GM19372 (cell line): Measurements from ENCODE around the gene RSU1.

ENCODE experiments used
- ATAC-seq: cut with Tn5 transposase; IDR thresholded peaks from one replicate; pipeline ENCODE4 v1.9.1; 2021; ENCODE audit warnings: mild to moderate bottlenecking, low read depth, moderate library complexity; ENCODE audit not compliant: unreplicated experiment

Gene RSU1

DNA sequence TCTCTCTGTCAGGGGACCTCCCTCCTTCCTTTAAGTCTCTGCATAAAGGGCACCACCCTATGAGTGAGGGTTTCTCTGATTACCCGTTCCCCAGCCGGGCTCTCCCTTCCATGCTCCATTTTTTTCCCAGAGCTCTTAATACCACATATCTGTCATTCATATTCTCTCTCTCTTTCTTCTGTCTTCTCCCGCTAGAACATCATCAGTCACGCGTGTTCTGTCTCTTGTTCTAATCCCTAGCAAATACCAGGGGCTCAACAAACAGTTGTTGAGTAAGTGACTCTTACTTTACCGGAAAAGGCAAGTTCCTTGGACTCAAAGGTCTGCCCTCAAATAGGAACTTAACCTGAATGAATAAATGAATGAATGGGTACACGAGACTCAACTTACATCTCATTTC is 68.5 kb downstream of the RSU1 start:
- no peak for ATAC-seq

GRCh38 chr10:16746856-16747255 is 70.4 kb downstream of the RSU1 start:
- ATAC-seq = no peak

GRCh38 chr10:16745061-16745460 is 72.2 kb downstream of the RSU1 start:
- ATAC-seq = no peak

- no peak for ATAC-seq
Observed at GRCh38 chr10:16742165-16742960, 74.9 kb downstream of the RSU1 start.

GRCh38 chr10:16741540-16741939 is 75.7 kb downstream of the RSU1 start:
- ATAC-seq = no peak

GRCh38 chr10:16737420-16737819 is 79.8 kb downstream of the RSU1 start:
- ATAC-seq = no peak

- no peak for ATAC-seq
Observed at GRCh38 chr10:16735671-16736070, 81.6 kb downstream of the RSU1 start.

DNA sequence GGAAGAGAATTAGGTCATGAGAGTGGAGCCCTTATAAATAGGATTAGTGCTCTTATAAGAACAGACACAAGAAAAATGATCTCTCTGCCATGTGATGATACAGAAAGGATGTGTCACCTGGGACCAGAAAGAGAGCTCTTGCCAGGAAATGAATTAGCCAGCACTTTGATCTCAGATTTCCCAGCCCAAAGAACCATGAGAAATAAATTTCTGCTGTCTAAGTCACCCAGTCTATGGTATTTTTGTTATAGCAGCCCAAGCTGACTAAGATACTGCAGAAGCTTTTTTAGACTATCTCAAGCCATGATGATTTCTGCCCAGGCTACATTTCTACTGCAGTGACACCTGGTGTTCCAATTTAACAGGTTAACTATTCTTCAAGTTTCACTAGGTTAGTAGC is 84.8 kb downstream of the RSU1 start:
- no peak for ATAC-seq

- ATAC-seq = no peak
Observed at GRCh38 chr10:16728266-16728665, 89.0 kb downstream of the RSU1 start.

DNA sequence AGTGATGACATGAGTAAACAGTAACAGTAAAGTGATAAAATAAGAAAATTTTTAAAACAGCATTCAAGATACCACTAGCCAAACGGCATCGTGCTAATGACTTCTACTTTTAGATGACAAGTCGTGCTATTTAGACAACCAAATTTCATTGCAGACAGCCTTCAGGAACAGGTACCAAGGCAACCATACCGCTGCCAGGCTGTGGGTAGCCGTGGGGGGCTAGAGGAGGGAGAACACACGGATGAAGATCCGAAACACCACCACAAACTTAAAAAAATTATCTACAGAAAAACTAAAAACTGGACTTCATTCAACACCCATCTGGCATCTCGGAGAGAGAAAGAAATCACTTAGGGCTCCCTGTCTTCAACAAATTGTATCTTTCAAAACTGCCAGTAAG is 89.6 kb downstream of the RSU1 start:
- no peak for ATAC-seq

- no peak for ATAC-seq
Observed at GRCh38 chr10:16724509-16724908, 92.7 kb downstream of the RSU1 start.

GRCh38 chr10:16720812-16721211 is 96.4 kb downstream of the RSU1 start:
- ATAC-seq = no peak

GRCh38 chr10:16717622-16718395 is 99.4 kb downstream of the RSU1 start:
- no peak for ATAC-seq

DNA sequence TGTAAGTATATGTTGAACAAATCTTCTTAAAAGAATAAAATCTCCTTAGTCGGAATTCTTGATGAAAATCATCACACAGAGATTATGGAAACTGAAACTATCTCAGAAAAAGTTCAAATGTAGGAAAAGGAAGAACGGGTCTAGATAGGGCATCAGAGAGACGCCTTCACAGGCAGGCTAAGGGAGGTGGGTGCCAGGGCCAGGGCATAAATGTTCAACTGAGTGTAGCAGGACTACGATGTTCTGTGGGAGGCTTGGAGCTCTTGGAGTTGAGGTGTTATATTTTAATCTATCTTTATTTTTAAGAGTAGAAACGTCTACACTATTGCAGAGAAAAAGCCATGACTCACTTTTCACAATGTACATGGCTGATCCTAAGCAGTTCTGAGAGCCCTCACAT is 101.2 kb downstream of the RSU1 start:
- no peak for ATAC-seq

DNA sequence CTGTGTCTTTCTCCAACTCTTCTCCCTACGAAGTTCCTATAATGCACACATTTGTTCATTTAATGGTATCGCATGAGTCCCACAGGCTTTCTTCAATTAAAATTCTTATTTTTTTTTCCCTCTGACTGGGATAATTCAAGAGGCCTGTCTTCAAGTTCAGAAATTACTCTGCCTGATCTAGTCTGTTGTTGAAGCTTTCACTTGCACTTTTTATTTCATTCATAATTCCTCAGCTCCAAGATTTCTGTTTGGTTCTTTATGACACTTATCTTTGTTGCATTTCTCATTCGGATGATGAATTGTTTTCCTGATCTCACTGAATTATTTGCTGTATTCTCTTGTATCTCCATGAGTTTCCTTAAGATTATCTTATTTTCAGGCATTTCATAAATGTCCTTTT is 103.9 kb downstream of the RSU1 start:
- ATAC-seq = no peak

GRCh38 chr10:16712883-16713282 is 104.3 kb downstream of the RSU1 start:
- no peak for ATAC-seq

DNA sequence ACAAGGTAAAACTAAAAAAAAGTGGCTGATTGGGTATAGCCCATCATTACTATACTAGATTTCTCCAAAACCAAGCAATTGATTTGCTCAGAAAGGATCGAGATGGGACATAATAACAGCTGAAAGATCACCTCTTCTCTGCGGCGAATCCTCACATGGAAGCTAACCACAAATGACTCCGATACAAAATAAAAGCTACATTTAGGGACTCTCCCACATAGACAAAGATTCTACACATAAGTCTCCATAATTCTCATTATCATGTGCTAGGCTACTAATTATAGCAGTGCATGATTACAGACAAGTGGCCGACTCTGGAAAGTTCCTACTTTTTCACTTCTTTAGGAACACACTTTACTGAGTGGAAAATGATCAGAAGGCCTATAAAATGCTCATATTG is 116.9 kb downstream of the RSU1 start:
- ATAC-seq = no peak

DNA sequence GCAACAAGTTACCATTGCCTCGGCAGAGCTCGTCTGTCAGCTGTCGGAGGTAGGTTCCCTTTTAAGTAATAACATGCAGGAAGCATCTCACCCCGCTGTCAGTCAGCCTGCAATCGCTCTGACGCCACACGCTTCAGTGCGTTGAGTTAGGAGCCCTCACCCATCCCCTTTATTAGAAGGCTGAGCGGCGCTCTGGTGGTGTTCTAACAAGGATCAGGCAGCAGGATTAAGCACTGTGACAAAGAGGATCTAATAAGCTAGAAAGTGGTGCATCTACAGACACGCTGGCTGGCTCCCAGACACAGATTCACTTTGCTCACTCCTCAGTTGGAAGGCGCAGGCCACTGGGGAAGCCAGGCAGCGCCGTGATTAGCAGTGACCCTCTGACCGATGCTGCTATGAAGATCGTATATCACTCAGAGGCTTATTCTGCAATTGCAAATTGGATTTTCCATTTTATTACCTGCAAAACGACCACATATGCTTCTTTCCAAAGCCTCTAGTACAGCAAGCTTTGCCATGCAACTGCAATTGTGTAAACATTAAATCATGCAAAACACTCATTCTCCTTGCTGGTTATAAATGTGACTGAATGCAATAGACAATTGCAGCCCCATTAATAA is 117.7 kb downstream of the RSU1 start:
- no peak for ATAC-seq

DNA sequence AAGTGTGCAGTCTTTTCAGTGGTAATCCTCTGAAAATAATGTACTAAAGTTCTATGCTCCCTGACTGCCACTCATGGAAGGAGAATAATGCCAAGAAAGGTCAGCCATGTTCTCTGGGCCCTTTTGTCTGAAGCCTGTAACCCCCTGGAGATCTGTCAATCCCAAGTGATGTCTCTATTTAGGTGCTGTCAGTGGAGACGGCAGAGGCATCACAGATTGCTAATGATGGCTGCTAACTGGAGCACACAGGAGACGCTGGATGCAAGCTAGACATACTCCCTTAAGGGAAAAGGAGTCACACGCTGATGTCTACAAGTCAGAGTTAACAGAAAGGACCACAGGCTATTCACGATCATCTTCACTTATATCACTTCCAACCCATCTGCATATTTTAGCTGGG is 118.8 kb downstream of the RSU1 start:
- ATAC-seq = no peak

DNA sequence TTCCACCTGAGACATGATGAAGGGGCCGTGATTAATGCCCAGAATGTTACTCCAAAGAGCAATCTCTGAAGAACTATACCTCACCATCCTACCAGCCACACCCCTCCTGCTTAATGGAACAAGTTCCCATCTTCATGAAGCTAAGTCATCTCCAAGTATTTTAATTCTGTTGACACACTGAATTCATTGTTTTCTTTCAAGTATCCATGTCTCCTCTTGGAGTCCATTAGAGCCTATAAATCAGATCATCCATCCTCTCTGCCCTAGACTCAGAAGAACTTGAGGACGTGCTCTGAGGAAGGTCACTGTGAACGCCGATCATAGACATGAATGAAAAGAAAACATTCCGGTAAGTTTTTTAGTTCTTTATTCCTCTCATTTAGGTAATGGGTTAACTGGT is 126.8 kb downstream of the RSU1 start:
- ATAC-seq = no peak

DNA sequence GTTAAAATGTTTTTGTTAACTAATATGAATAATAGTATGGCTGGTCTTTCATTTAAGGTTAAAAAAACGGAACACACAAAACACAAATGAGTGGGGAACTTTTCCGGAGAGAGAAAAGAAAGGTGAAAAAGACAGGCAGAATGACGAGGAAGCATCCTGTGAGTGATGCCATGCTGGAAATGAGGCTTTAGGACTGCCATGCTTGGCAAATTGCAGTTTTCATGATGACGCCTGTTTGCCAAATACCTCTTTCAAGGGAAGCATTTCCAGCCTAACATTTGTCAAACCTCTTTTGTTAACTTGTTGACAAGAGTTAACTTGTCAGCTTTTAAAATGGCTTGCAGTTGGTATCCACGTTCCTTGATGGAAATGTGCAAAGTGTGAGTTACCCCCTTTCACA is 127.5 kb downstream of the RSU1 start:
- no peak for ATAC-seq

GRCh38 chr10:16689227-16689626 is 128.0 kb downstream of the RSU1 start:
- no peak for ATAC-seq
